ENCODE results near the gene MFRP.

The MFRP gene

DNA sequence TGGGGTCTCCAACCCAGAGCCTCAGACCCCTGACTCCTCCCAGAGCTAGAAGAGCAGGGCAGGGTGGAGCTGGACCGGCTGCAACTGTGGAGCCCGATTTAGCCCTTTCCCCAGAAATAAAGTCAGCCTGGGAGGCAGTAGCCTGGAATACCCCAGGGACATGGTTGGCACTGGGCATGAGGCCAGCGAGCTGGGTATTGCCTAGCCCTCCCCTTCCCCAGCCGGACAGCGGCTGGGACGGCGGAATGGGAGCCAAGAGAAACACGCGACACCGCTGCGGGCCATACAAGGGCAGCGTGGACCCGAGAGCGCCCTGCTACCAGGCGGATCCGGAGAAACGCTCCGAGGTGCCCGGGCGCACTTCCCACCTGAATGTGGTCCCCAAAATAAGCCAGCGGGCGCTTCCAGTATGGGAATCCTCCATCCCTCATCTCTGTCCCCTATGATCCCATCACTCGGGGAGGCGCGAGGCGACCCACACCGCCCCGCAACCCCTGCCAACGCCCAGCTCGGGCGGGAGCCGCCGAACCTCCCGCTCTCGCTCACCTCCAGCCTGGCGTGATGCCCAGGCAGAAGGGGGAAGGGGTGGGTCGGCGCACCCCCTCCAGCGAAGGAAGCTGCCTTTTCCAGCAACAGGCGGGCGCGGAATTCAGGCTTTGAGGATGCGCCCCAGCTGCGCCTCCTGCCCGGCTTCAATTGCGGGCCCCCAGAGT, 30.3 kb downstream of the MFRP start:
- Histone ChIP-seq H3K36me3 (peaks cover under 1% of the 10 kb centered on the region), H3K4me1 (ENCODE audit: control insufficient read depth in 1 of 2, insufficient read depth in 1 of 2, low read depth in 1 of 2, low read length in 1 of 2) (peaks cover 43 to 48% of the 10 kb centered on the region in 2 experiments), H3K4me3 (ENCODE audit: low read depth in 1 of 2, low read length in 1 of 2) (no peak overlapping the region), H3K27ac (no peak overlapping the region), H3K9me3 (no peaks in the 10 kb centered on the region), H3K27me3 (peaks cover 98% of the 10 kb centered on the region)
- TF ChIP-seq, protein P1, sequence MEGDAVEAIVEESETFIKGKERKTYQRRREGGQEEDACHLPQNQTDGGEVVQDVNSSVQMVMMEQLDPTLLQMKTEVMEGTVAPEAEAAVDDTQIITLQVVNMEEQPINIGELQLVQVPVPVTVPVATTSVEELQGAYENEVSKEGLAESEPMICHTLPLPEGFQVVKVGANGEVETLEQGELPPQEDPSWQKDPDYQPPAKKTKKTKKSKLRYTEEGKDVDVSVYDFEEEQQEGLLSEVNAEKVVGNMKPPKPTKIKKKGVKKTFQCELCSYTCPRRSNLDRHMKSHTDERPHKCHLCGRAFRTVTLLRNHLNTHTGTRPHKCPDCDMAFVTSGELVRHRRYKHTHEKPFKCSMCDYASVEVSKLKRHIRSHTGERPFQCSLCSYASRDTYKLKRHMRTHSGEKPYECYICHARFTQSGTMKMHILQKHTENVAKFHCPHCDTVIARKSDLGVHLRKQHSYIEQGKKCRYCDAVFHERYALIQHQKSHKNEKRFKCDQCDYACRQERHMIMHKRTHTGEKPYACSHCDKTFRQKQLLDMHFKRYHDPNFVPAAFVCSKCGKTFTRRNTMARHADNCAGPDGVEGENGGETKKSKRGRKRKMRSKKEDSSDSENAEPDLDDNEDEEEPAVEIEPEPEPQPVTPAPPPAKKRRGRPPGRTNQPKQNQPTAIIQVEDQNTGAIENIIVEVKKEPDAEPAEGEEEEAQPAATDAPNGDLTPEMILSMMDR (IDR thresholded peaks at IDR 0.05): no peak

DNA sequence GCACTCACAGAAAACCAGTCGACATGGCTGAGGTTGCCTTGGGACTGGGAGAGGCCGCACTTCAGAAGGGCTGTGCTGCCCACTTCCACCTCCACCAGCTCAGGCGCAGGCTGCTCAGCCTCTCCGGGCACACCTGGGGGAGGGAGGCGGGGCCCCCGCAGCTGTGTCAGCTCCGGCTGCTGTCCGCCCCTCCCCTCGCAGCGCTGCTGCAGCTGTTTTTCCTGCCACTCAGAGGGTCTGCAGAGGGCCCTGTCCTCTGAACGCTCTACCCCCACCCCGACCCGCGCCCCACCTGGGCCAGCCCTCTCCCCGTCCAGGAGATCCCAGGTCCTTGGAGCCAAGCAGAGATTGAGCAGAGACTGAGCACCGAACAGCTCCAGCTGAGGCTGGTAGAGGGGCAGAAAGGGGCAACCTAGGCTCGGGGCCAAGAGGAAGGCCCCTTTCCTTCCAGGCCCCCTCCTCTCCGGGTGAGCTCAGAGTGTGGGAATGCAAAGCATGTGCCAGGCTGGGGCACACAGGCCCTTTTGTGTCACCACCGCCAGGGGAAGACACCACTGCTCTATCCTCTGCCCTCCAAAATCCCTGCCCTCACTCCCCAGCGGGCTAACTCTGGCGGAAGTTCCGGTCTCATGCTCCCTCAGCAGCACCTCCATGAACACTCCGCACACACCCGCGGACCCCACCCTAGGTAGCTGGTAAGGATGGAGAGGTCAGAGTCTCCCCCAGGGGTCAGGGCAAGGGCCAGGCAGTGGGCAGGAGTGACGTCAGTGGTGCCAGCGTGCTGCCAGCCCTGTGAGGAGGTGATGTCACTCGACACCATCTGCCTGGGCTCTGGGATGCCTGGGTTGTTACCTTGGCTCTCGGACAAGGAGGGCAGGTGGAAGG, 31.1 kb downstream of the MFRP start:
- H3K27me3 ChIP-seq: peaks cover 90% of the 10 kb centered on the region
- TF ChIP-seq, protein P1 (IDR thresholded peaks at IDR 0.05): no peak
- no peak overlapping the region for H3K27ac ChIP-seq

DNA sequence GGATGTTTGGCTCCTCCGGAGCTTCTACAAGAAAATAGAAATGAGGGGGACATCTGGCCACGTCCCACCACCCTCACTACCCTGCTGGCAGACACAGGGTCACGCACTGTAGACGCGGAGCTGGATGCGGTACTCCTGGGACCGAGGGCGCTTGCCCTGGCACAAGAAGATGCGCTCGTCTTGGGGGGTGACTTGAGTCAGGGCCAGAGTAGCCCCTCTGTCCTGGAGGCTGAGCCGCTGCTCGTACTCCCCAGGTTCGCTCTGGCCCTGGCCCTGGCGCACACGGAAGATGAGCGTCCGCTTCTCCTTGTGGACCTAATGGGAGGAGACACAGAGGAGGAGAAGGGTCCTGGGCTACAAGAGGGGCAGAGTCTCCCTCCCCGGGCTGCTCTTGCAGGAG, 31.8 kb downstream of the MFRP start:
- H3K36me3 ChIP-seq: peaks cover 15% of the 10 kb centered on the region
- no peak overlapping the region for H3K27ac ChIP-seq
- H3K27me3 ChIP-seq: peaks cover 83% of the 10 kb centered on the region
- H3K4me1 ChIP-seq (ENCODE audit: control insufficient read depth in 1 of 2, insufficient read depth in 1 of 2, low read depth in 1 of 2, low read length in 1 of 2): peaks cover 36 to 40% of the 10 kb centered on the region in 2 experiments
- H3K4me3 ChIP-seq (ENCODE audit: low read depth in 1 of 2, low read length in 1 of 2): no peak overlapping the region
- TF ChIP-seq, protein P1 (IDR thresholded peaks at IDR 0.05): no peak
- no peaks in the 10 kb centered on the region for H3K9me3 ChIP-seq

More for the DNA sequence above, 31.1 kb downstream of the MFRP start:
- H3K9me3 ChIP-seq: no peaks in the 10 kb centered on the region
- H3K4me3 ChIP-seq (ENCODE audit: low read depth in 1 of 2, low read length in 1 of 2): no peak overlapping the region
- H3K4me1 ChIP-seq (ENCODE audit: control insufficient read depth in 1 of 2, insufficient read depth in 1 of 2, low read depth in 1 of 2, low read length in 1 of 2): peaks cover 36 to 41% of the 10 kb centered on the region in 2 experiments
- peaks cover 9% of the 10 kb centered on the region for H3K36me3 ChIP-seq

DNA sequence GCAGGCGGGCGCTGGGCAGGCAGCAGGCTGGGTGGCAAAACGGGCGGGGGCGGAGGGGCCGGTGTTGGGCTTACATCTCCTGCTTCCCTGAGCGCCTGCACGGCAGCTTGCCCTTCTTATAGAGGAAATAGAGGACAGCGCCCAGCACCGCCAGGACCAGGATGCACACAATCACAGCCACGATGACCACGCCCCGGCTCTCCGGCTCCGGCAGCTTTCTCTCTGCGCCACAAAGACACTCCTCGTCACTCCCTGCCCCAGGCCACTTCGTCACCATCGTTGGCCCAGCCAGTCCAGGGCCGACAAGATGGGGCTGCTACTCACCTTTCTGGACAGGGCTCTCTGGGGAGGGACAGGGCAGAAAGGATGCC, 35.8 kb downstream of the MFRP start:
- H3K27me3 ChIP-seq: peaks cover 43% of the 10 kb centered on the region
- peaks cover 54% of the 10 kb centered on the region for H3K36me3 ChIP-seq
- TF ChIP-seq, protein P1 (IDR thresholded peaks at IDR 0.05): no peak
- H3K27ac ChIP-seq: no peak overlapping the region
- H3K4me1 ChIP-seq (ENCODE audit: control insufficient read depth in 1 of 2, insufficient read depth in 1 of 2, low read depth in 1 of 2, low read length in 1 of 2): peaks cover under 1 to 6% of the 10 kb centered on the region in 2 experiments
- no peaks in the 10 kb centered on the region for H3K9me3 ChIP-seq
- no peak overlapping the region for H3K4me3 ChIP-seq (ENCODE audit: low read depth in 1 of 2, low read length in 1 of 2)

DNA sequence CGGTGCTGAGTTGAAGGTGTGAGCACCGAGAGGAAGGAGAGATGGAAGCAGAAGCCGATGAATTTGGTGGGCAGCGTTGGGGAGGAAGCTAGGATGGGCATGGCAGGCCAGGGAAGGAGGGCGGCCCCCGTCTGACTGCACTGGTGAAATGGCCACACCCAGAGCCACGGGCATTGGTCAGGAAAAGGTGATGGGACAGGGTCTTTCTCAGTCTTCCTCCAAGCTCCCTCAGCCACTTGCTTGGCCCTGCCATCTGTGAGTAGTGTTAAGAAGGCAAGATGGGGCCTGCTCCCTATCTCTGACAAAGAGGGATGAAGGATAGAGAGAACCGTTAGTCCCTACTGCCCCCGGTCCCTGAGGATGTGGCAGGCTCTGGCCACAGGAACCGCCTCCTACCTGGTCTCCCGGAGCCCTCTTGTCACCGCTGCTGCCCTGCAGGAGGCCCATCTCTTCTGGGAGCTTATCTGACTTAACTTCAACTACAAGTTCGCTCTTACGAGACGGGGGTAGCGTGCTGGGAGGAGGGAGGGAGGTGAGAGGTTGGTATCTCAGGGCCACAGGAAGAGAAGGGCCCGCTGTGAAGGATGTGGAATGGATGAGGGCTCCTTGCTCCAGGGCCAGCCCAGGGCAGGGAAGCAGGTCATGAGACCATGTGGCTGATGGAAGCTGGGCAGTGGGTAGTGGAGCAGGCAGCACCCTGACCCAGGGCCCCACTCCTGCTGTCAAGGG, 36.4 kb downstream of the MFRP start:
- Histone ChIP-seq H3K27ac (no peak overlapping the region), H3K27me3 (peaks cover 37% of the 10 kb centered on the region), H3K4me1 (ENCODE audit: control insufficient read depth in 1 of 2, insufficient read depth in 1 of 2, low read depth in 1 of 2, low read length in 1 of 2) (peaks cover 0 to under 1% of the 10 kb centered on the region in 2 experiments), H3K36me3 (peaks cover 60% of the 10 kb centered on the region), H3K4me3 (ENCODE audit: low read depth in 1 of 2, low read length in 1 of 2) (no peak overlapping the region), H3K9me3 (no peaks in the 10 kb centered on the region)
- TF ChIP-seq, protein P1 (IDR thresholded peaks at IDR 0.05): no peak

All from neutrophil (primary cell).